HPDE6-E6E7 (cell line): Measurements from ENCODE around the gene DAG1.

Source experiments
- DNase-seq: peaks from one replicate; pipeline ENCODE4 v3.0.0; 2011; ENCODE audit warnings: missing footprints; ENCODE audit errors: extremely low spot score

The DAG1 gene

GRCh38 chr3:49518016-49518415 is 47.9 kb downstream of the DAG1 start:
- DNase-seq = no peak

GRCh38 chr3:49518441-49518840 is 48.4 kb downstream of the DAG1 start:
- no peak for DNase-seq

GRCh38 chr3:49519296-49519695 is 49.2 kb downstream of the DAG1 start:
- DNase-seq = no peak

- no peak for DNase-seq
Measured at GRCh38 chr3:49519916-49520385, 49.9 kb downstream of the DAG1 start.

GRCh38 chr3:49523756-49524747 is 54.0 kb downstream of the DAG1 start:
- DNase-seq = no peak

- DNase-seq = no peak
Measured at GRCh38 chr3:49529567-49529966, 59.5 kb downstream of the DAG1 start.

- no peak for DNase-seq
Measured at GRCh38 chr3:49530231-49530630, 60.2 kb downstream of the DAG1 start.

- no peak for DNase-seq
Measured at GRCh38 chr3:49530701-49531100, 60.6 kb downstream of the DAG1 start.

- DNase-seq = no peak
Measured at GRCh38 chr3:49531218-49531617, 61.2 kb downstream of the DAG1 start.

- no peak for DNase-seq
Measured at GRCh38 chr3:49531715-49532114, 61.6 kb downstream of the DAG1 start.

- DNase-seq = no peak
Measured at GRCh38 chr3:49533031-49533430, 63.0 kb downstream of the DAG1 start.

GRCh38 chr3:49533786-49534519 is 63.9 kb downstream of the DAG1 start:
- DNase-seq = no peak

GRCh38 chr3:49534581-49535441 is 64.7 kb downstream of the DAG1 start:
- DNase-seq = no peak

- DNase-seq = no peak
Measured at GRCh38 chr3:49535971-49536874, 66.2 kb downstream of the DAG1 start.

- no peak for DNase-seq
Measured at GRCh38 chr3:49536875-49537533, 66.9 kb downstream of the DAG1 start.

GRCh38 chr3:49539659-49540560 is 69.8 kb downstream of the DAG1 start:
- peak; percentile 42 for DNase-seq

GRCh38 chr3:49552087-49552486 is 82.0 kb downstream of the DAG1 start:
- no peak for DNase-seq

GRCh38 chr3:49553324-49553691 is 83.2 kb downstream of the DAG1 start:
- no peak for DNase-seq
